GM19328 (cell line): ENCODE data around the gene MICAL2.

Experiments
- ATAC-seq: cut with Tn5 transposase; IDR thresholded peaks from one replicate; pipeline ENCODE4 v1.9.1; 2021; ENCODE audit warnings: mild to moderate bottlenecking, moderate library complexity; ENCODE audit not compliant: unreplicated experiment

The MICAL2 gene

GRCh38 chr11:12279672-12280108 is 169.3 kb downstream of the MICAL2 start:
- ATAC-seq: no peak

DNA sequence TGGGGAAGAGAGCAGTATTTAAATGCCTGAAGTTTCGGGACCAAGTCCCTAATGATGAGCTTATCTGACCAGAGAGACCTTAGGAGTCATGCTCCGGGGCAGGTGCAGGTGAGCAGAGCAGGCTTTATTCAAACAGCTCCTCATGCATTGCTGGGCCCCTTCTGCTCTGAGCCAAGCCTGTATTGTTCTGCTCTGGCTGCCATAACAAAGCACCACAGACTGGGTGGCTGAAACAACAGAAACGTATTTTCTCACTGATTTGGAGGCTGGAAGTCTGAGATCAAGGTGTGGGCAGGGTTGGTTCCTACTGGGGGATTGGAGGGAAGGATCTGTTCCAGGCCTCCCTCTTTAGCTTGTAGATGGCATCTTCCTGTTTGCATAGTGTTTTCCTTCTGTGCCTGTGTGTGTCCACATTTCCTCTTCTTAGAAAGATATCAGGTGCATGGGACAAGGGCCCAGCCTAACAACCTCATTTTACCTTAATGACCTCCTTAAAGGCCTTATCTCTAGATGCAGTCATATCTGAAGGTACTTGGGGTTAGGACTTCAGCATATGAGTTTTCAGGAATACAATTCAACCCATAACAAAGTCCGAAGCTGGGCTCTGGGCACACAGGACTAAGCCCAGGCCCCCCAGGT is 169.9 kb downstream of the MICAL2 start:
- no peak for ATAC-seq

GRCh38 chr11:12280838-12281565 is 170.6 kb downstream of the MICAL2 start:
- no peak for ATAC-seq

- ATAC-seq: no peak
Measured at GRCh38 chr11:12281571-12282478, 171.4 kb downstream of the MICAL2 start.

- ATAC-seq: no peak
Measured at GRCh38 chr11:12282676-12283075, 172.3 kb downstream of the MICAL2 start.

- ATAC-seq: no peak
Measured at GRCh38 chr11:12284316-12285050, 174.1 kb downstream of the MICAL2 start.

- ATAC-seq: no peak
Measured at GRCh38 chr11:12285106-12285505, 174.7 kb downstream of the MICAL2 start.

- ATAC-seq: no peak
Measured at GRCh38 chr11:12285811-12286222, 175.4 kb downstream of the MICAL2 start.

- no peak for ATAC-seq
Measured at GRCh38 chr11:12286606-12287005, 176.2 kb downstream of the MICAL2 start.

GRCh38 chr11:12287009-12287373 is 176.6 kb downstream of the MICAL2 start:
- ATAC-seq: no peak

DNA sequence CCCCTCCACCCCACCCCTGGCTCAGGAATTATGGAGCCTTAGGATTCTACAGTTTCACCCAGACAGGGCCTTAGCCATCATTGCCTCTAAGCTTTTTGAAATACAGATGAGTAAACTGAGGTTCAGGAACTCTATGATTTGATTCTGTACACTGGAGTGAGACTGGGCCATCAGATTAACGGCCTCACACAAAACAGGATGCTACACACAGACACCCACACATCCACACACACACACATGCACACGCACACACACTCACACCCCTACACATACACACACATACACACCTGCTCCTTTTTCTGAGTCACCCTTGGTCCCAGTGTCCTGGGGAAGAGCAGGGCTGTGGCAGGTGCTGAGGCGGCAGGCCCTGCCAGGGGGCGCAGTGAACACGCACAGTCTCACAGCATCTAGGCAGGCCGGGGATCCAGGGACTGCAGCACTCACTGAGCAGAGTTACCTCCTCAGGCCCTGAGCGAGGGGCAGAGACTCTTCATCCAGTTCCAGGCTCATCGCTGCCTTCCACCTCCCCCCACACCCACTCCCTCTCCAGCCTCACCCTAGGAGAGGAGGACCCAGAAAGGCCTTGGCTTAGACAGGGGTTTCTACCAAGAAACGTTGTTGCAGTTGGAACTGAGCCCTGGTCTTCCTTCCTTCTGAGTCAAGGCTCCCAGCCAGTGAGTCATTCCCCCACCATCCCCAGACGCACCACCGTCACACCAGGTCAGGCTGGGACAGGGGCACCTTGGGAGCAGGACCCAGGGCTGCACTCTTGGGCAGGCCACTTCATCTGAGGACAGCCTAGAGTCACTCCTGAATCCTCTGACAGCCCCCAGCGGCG is 177.2 kb downstream of the MICAL2 start:
- no peak for ATAC-seq

DNA sequence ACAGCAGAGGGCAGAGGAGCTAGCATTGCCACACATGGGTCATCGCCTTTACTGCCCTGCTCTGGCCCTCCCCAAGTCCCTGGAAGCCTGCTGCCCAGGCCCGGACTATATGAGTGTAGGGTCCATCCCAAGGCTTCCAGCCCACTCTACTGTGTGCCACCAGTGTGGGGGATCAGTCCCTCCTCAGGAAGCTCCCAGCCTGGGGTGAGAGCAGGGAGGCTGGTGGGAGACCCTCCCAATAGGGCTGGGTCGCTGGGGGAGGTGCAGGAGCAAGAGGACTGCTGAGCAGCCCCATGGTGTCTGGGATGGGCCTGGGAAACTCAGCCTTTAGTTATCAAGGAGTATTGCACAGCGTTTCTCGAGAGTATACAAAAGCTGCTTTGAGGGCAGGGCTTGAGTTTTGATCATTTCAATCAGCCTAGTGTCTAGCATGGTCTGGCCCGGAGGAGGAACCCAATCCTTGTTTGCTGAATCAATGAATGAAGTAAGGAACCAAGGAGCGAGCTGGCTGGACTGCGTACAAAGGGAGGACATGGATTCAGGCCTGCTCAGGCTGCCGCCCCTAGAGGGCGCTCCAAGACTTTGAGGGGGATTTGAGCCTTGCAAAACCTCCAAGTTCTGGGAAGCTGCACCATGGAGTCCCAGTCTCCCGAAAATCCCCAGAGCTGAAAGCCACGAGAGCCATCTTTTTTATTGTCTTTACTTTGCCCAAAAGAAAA is 178.0 kb downstream of the MICAL2 start:
- ATAC-seq: no peak

DNA sequence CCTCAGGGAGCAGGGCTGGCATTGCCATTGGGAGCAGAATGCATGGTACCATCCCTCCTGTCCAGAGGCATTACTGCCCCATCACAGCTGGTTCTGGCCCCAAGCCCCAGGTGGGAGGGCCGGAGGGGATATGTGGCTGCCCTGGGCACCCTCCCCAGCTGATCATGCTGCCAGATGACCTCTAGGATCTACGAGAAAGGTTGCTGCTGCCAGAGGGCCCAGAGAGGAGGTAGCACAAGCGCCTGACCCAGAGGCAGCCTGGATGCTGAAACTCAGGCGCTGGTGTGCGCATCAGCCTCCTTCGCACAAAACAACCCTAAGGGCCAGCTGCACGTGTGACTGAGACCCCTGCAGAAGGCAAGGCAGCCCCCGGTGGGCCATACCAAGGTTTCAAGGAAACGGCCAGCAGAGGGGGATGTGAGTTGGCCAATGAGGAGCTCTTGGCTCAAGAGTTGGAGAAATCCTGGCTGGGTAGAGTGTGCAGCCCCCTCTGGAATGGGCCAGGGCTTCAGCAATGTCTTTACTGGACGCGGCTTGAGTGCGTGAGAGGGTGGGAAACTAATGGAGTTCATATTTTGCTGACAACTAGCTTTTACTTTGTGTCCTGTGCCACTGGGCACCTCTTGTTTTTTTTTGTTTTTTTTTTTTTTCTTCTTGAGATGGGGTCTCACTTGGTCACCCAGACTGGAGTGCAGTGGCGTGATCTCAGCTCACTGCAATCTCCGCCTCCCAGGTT is 178.7 kb downstream of the MICAL2 start:
- no peak for ATAC-seq

GRCh38 chr11:12289667-12290476 is 179.5 kb downstream of the MICAL2 start:
- ATAC-seq: no peak

DNA sequence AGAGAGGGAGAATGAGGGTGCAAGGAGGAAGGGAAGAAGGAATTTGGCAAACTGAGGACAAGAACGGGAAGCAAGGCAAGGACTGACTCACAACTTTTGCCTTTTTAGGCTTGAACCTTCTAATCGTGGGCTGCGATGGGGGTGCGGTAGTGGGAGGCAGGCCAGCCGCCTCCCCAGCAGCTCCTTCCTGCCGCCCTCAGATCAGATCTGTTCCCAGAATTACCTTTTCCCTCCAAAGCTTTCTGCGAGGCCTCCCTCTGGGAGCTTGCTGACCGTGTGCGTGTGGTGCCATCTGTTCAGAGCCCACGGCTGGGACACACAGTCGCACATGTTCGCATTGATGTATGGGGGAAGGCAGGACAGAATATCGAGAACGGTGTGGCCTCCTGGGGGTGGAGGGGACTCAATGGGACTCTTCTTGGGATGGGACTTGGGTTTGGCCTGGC is 180.1 kb downstream of the MICAL2 start:
- ATAC-seq: no peak

DNA sequence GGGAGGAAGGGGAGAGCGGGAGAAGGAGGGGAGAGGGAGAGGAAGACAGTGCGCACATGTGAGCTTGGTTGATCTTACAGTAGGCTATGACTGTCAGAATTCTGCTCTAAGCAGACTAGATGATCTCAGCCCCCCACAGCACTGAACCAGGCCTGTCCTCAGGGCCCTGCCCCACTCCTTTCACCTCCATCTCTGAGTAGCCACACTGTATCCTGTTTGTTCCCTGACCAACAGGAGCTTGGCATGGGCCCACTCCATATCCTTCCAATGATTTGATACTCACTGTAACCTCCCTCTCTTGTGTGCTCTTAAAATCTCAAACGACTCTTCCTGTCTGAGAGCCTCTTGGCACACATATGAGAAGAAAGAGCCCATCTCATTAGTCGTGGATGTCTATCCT is 180.9 kb downstream of the MICAL2 start:
- no peak for ATAC-seq

- no peak for ATAC-seq
Measured at GRCh38 chr11:12291766-12292165, 181.4 kb downstream of the MICAL2 start.

GRCh38 chr11:12292766-12293165 is 182.4 kb downstream of the MICAL2 start:
- no peak for ATAC-seq
